ENCODE results near the gene MICAL3. TPM values are rescaled to one million over a fixed set of nuclear protein-coding genes. Genes with fewer than 3 reads are reported as not detected.

MICAL3 gene
- total RNA-seq, 6 experiments from 2014 or later: 31.5 to 61.8 (median 48.2) TPM

- DNase-seq (no peak), ATAC-seq (no peak)
- Histone ChIP-seq H3K27ac (no peak overlapping the region), H3K27me3 (no peaks in the 10 kb centered on the region), H3K36me3 (no peaks in the 10 kb centered on the region), H3K4me1 (peaks cover 0 to 13% (median 2%) of the 10 kb centered on the region in 4 donors), H3K4me3 (no peak overlapping the region), H3K9me3 (no peaks in the 10 kb centered on the region)
- no peak for TF ChIP-seq POLR2A (IDR thresholded peaks at IDR 0.05)
- TF ChIP-seq, protein P1, sequence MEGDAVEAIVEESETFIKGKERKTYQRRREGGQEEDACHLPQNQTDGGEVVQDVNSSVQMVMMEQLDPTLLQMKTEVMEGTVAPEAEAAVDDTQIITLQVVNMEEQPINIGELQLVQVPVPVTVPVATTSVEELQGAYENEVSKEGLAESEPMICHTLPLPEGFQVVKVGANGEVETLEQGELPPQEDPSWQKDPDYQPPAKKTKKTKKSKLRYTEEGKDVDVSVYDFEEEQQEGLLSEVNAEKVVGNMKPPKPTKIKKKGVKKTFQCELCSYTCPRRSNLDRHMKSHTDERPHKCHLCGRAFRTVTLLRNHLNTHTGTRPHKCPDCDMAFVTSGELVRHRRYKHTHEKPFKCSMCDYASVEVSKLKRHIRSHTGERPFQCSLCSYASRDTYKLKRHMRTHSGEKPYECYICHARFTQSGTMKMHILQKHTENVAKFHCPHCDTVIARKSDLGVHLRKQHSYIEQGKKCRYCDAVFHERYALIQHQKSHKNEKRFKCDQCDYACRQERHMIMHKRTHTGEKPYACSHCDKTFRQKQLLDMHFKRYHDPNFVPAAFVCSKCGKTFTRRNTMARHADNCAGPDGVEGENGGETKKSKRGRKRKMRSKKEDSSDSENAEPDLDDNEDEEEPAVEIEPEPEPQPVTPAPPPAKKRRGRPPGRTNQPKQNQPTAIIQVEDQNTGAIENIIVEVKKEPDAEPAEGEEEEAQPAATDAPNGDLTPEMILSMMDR (IDR thresholded peaks at IDR 0.05): no peak
- 86% methylated on average over 13 of the region's 35 CpGs for WGBS (ENCODE audit: insufficient coverage, low coverage, low lambda C conversion rate, missing lambda C conversion rate)
- intact Hi-C loops (cut with DNase I): no loop called here
Observed at GRCh38 chr22:17749605-17750395, 274.6 kb downstream of the MICAL3 start.

DNA sequence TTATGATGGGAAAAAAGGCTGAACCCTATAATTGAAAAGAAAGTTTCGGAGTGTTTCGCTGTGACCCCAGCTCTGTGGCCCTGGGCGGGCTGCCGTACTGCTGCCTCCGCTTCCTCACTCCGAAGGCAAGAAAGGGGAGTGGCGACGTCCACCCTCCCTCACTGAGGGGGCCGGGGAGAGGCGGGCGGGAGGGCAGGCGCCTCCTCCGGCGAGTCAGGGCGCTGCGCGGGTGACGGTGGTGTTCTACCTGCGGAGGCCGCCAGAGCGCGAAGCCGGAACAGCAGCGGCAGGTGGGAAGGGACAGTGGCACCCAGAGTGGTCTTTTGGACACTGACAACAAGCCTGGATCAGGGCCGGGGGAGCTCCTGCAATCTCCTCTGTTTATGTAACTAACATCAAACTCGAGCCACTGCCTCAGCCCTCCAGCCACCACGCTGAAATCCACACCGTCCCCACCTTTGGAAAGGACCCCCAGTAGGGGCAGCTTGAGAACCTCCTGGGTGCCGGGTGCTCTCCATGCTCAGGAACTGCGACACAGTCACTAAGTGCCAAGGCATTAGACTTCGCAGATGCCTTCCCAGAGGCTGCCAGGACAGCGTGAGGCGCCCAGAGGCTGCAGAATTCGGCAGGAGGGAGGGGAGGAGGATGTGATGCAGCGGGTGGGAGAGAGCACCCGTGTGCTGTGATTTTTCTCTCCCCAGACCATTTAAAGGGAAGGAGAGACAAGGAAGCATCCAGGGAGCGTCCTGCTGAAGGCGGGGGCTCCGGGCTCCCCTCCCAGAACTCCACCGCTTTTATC, 275.6 kb downstream of the MICAL3 start:
- ATAC-seq: no peak
- no peaks in the 10 kb centered on the region for H3K36me3 ChIP-seq
- no peak for TF ChIP-seq POLR2A (IDR thresholded peaks at IDR 0.05)
- TF ChIP-seq, protein P1 (IDR thresholded peaks at IDR 0.05): no peak
- H3K4me1 ChIP-seq: peaks cover 0 to 7% (median 2%) of the 10 kb centered on the region in 4 donors
- H3K27me3 ChIP-seq: no peaks in the 10 kb centered on the region
- WGBS (ENCODE audit: insufficient coverage, low coverage, low lambda C conversion rate, missing lambda C conversion rate): 85% methylated on average over 27 of the region's 40 CpGs
- DNase-seq: no peak
- intact Hi-C loops (cut with DNase I): no loop called here
- H3K9me3 ChIP-seq: no peaks in the 10 kb centered on the region
- H3K27ac ChIP-seq: no peak overlapping the region
- no peak overlapping the region for H3K4me3 ChIP-seq

DNA sequence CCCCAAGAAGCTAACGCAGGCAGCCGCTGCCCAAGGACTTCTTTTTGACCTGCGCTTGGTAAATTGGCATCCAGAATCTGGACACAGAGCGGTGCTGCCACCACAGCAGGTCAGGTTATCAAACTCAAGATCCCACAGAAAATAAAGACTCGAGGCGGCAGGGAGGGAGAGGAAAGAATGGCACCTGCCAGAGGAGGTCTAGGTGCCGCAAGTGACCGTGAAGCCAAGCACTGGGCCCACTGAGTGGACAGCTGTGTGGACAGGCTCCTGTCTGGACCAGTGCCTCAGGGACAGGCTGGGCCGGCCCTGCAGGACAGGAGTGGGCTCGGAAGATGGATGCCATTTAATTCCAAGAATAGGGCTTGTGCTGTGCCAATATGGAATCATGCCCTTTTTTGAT, 277.4 kb downstream of the MICAL3 start:
- Histone ChIP-seq H3K27ac (no peak overlapping the region), H3K9me3 (no peaks in the 10 kb centered on the region), H3K27me3 (no peaks in the 10 kb centered on the region), H3K36me3 (no peaks in the 10 kb centered on the region), H3K4me1 (no peaks in the 10 kb centered on the region), H3K4me3 (no peak overlapping the region)
- WGBS (ENCODE audit: insufficient coverage, low coverage, low lambda C conversion rate, missing lambda C conversion rate): 100% methylated on average over 4 of the region's 10 CpGs
- ATAC-seq (no peak), DNase-seq (no peak)
- TF ChIP-seq, protein P1 (IDR thresholded peaks at IDR 0.05): no peak
- no peak for TF ChIP-seq POLR2A (IDR thresholded peaks at IDR 0.05)
- intact Hi-C loops (cut with DNase I): no loop called here

- no peak for DNase-seq
- no peak overlapping the region for H3K27ac ChIP-seq
- no peaks in the 10 kb centered on the region for H3K9me3 ChIP-seq
- H3K4me1 ChIP-seq: no peaks in the 10 kb centered on the region
- intact Hi-C loops (cut with DNase I): loop anchor here (5.0 kb wide), 2 partner anchors 38 to 43 kb away; no protein-coding TSS in a partner anchor
- ATAC-seq: no peak
- no peak overlapping the region for H3K4me3 ChIP-seq
- no peaks in the 10 kb centered on the region for H3K27me3 ChIP-seq
- WGBS (ENCODE audit: insufficient coverage, low coverage, low lambda C conversion rate, missing lambda C conversion rate): 100% methylated on average over 3 of the region's 7 CpGs
- H3K36me3 ChIP-seq: no peaks in the 10 kb centered on the region
- TF ChIP-seq POLR2A (IDR thresholded peaks at IDR 0.05): no peak
- TF ChIP-seq, protein P1 (IDR thresholded peaks at IDR 0.05): no peak
Observed at GRCh38 chr22:17744430-17744829, 279.9 kb downstream of the MICAL3 start.
